ENCODE data around the gene TNFRSF1B. TPM values are rescaled to one million over a fixed set of nuclear protein-coding genes. Genes with fewer than 3 reads are reported as not detected.

TNFRSF1B gene
- total RNA-seq, 1 donor from 2014 or later = 15.5 TPM

- intact Hi-C loops (cut with DNase I) = no loop called here
These were observed 64.4 kb downstream of the TNFRSF1B start for GRCh38 chr1:12231276-12231595.

GRCh38 chr1:12232221-12232620 is 65.4 kb downstream of the TNFRSF1B start:
- DNase-seq (ENCODE audit: low spot score) = no peak
- intact Hi-C loops (cut with DNase I) = no loop called here

More at GRCh38 chr1:12231276-12231595, 64.4 kb downstream of the TNFRSF1B start:
- DNase-seq (ENCODE audit: low spot score) = no peak

- intact Hi-C loops (cut with DNase I) = no loop called here
- no peak for DNase-seq (ENCODE audit: low spot score)
These were observed 77.3 kb downstream of the TNFRSF1B start for GRCh38 chr1:12244078-12244477.

- no peak for DNase-seq (ENCODE audit: low spot score)
- intact Hi-C loops (cut with DNase I) = no loop called here
These were observed 77.8 kb downstream of the TNFRSF1B start for GRCh38 chr1:12244585-12244984.

GRCh38 chr1:12245116-12245515 is 78.3 kb downstream of the TNFRSF1B start:
- DNase-seq (ENCODE audit: low spot score) = no peak
- intact Hi-C loops (cut with DNase I) = no loop called here

GRCh38 chr1:12245733-12246132 is 78.9 kb downstream of the TNFRSF1B start:
- DNase-seq (ENCODE audit: low spot score) = no peak
- intact Hi-C loops (cut with DNase I) = no loop called here

GRCh38 chr1:12246584-12246983 is 79.8 kb downstream of the TNFRSF1B start:
- DNase-seq (ENCODE audit: low spot score) = no peak
- intact Hi-C loops (cut with DNase I) = no loop called here

DNA sequence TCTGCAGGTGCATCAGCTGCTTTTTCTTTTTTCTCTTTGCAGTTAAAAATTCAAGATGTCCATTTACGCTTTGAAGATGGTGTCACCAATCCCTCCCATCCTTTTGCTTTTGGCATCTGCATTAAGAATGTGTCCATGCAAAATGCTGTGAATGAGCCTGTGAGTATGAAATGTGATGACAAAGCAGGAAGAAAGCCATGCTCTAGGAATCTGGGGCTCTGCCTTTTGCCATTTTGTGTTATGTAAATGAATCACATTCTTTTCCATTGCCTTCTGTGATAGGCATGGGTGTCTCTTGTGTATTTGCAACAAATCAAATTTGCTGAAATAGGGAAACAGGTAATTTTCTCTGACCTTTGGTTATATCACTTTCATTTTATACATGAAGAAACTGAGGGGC is 82.4 kb downstream of the TNFRSF1B start:
- no peak for DNase-seq (ENCODE audit: low spot score)
- intact Hi-C loops (cut with DNase I) = no loop called here

GRCh38 chr1:12249748-12250147 is 83.0 kb downstream of the TNFRSF1B start:
- no peak for DNase-seq (ENCODE audit: low spot score)
- intact Hi-C loops (cut with DNase I) = no loop called here

DNA sequence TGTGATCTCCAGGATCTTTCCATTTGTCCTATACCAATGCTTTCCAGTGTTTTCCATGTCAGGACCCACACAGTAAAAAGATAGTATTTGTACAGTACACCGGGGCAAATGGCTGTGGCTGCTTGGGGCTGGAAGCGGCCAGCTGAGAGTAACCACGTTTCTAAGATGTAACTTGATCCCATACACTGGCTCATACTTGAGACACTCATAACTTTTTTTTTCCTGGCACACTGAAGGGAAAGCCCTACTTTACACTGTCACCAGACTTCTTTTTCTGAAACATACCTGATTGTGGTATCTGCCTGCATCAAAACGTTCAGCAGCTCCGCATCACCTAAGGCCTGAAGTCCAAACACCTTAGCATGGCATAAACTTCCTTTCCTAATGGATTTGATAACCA is 84.7 kb downstream of the TNFRSF1B start:
- intact Hi-C loops (cut with DNase I) = no loop called here
- DNase-seq (ENCODE audit: low spot score) = no peak

- no peak for DNase-seq (ENCODE audit: low spot score)
- intact Hi-C loops (cut with DNase I) = no loop called here
These were observed 89.1 kb downstream of the TNFRSF1B start for GRCh38 chr1:12255913-12256312.

GRCh38 chr1:12258272-12258671 is 91.5 kb downstream of the TNFRSF1B start:
- DNase-seq (ENCODE audit: low spot score) = no peak
- intact Hi-C loops (cut with DNase I) = no loop called here

Small RNA genes within 50 kb of the gene (microRNA-seq; reads per million reads assigned to microRNA genes)
- gene MIR4632 (not detected), gene MIR7846 (not detected)

Other genes starting within 250 kb of the TNFRSF1B start
- 42.6 TPM for gene KIAA2013, start 240.6 kb upstream of the TNFRSF1B start, total RNA-seq
- gene PLOD1, start 232.3 kb upstream of the TNFRSF1B start, total RNA-seq = 52.6 TPM
- 619 TPM for gene MFN2, start 186.5 kb upstream of the TNFRSF1B start, total RNA-seq
- 18.7 TPM for gene MIIP, start 147.5 kb upstream of the TNFRSF1B start, total RNA-seq
- gene TNFRSF8, start 103.7 kb upstream of the TNFRSF1B start, total RNA-seq = 1.4 TPM
- 68.2 TPM for gene VPS13D, start 63.0 kb downstream of the TNFRSF1B start, total RNA-seq